T-helper 2 cell treated with Interferon-gamma antibody and Interleukin-4, amounts not matched to agents 5 μg/mL and 100 μg/mL, for 36 hours (primary cell): ENCODE data around the gene CFAP74.

Experiments
- DNase-seq: peaks from one replicate; pipeline ENCODE4 v3.0.0; 2021; ENCODE audit warnings: low spot score
- H3K27ac Mint-ChIP-seq: one replicate; pipeline ENCODE4 v1.8.0; 2021; ENCODE audit warnings: mild to moderate bottlenecking, mixed read lengths
- H3K27me3 Mint-ChIP-seq: one replicate; pipeline ENCODE4 v1.8.0; 2021; ENCODE audit warnings: low read depth, mixed read lengths
- H3K36me3 Mint-ChIP-seq: one replicate; pipeline ENCODE4 v1.8.0; 2021; ENCODE audit warnings: low read depth, mixed read lengths
- H3K4me1 Mint-ChIP-seq: one replicate; pipeline ENCODE4 v1.8.0; 2021; ENCODE audit warnings: low read depth, mixed read lengths
- H3K4me3 Mint-ChIP-seq: one replicate; pipeline ENCODE4 v1.8.0; 2022; ENCODE audit warnings: mild to moderate bottlenecking, moderate library complexity, mixed read lengths
- H3K9me3 Mint-ChIP-seq: one replicate; pipeline ENCODE4 v1.8.0; 2021; ENCODE audit warnings: mixed read lengths

Gene CFAP74

GRCh38 chr1:1956586-1957532 is 46.7 kb downstream of the CFAP74 start:
- Mint-ChIP-seq H3K27me3 (peaks cover 5% of the 10 kb centered on the region), H3K4me1 (no peaks in the 10 kb centered on the region), H3K4me3 (no peak overlapping the region), H3K36me3 (no peaks in the 10 kb centered on the region), H3K9me3 (no peaks in the 10 kb centered on the region), H3K27ac (no peak overlapping the region)
- no peak for DNase-seq

DNA sequence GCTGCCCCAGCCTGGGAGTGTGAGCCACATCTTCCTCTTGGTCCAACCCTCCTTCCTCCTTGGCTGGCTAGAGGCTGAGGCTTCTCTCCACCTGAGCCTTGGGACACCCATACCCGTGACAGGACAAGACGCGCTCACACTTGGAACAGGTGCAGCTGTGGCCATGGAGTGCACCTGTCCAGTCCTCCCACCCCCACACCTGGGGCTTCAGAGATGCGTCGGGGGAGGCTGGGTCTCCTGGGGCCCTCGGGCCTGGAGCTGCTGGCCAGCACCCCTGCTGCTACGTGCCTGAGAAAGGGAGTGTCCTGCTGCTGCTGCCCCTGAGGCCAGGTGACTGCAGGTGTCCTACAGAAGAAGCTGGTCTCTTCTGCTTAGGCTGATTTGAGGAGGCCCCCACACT is 47.5 kb downstream of the CFAP74 start:
- Mint-ChIP-seq H3K27me3 (peaks cover 2% of the 10 kb centered on the region), H3K36me3 (no peaks in the 10 kb centered on the region), H3K9me3 (peaks cover 7% of the 10 kb centered on the region), H3K4me1 (no peaks in the 10 kb centered on the region), H3K4me3 (no peak overlapping the region), H3K27ac (no peak overlapping the region)
- DNase-seq: no peak

DNA sequence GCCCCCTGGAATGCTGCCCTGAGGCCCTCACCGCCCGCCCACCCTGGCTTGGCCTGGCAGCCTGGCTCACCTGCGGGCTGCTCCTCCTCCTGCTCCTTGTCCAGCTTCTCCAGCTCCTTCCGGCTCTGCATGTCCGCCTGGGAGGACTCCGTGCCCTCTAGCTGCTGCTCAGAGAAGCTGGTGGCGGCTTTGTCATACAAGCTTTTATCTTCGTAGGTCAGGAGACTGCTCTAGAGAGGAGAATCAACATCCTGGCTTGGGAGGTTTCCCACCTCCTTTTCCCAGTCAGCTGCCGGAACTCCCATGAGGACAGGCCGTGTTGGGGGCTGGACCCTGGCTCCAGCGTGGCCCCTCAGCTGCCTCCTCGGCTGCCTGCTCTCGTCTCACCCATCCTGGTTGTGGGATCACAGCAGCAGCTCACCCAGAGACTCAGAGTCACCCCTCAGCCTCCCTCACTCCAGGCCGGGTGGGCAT is 47.9 kb downstream of the CFAP74 start:
- H3K36me3 Mint-ChIP-seq: no peaks in the 10 kb centered on the region
- no peak overlapping the region for H3K27ac Mint-ChIP-seq
- H3K4me1 Mint-ChIP-seq: no peaks in the 10 kb centered on the region
- H3K27me3 Mint-ChIP-seq: no peaks in the 10 kb centered on the region
- peaks cover 11% of the 10 kb centered on the region for H3K9me3 Mint-ChIP-seq
- H3K4me3 Mint-ChIP-seq: no peak overlapping the region
- DNase-seq: no peak

GRCh38 chr1:1954831-1955441 is 48.6 kb downstream of the CFAP74 start:
- Mint-ChIP-seq H3K9me3 (peaks cover 15% of the 10 kb centered on the region), H3K36me3 (no peaks in the 10 kb centered on the region), H3K27me3 (no peaks in the 10 kb centered on the region), H3K4me3 (no peak overlapping the region), H3K27ac (no peak overlapping the region), H3K4me1 (no peaks in the 10 kb centered on the region)
- no peak for DNase-seq

DNA sequence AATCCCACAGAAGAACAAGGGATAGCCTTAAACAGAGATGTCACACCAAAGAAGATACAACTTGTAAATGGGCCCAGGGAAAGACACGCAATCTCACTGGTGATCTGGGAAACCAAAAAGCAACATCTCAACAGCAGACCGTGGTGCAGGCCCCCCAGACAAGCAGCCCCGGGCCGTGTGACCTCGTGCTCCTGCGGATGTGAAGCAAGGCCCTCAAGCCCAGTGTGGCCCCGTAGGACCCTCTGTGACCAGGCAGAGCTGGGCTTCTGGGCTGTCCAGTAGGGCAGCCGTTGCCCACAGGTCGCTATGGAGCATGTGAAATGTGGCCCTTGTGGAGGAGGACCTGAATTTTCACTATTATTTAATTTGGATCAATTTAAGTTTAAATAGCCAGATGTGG is 49.6 kb downstream of the CFAP74 start:
- Mint-ChIP-seq H3K27ac (no peak overlapping the region), H3K4me3 (no peak overlapping the region), H3K36me3 (no peaks in the 10 kb centered on the region), H3K4me1 (no peaks in the 10 kb centered on the region), H3K9me3 (peaks cover 16% of the 10 kb centered on the region), H3K27me3 (no peaks in the 10 kb centered on the region)
- DNase-seq: no peak

- H3K27ac Mint-ChIP-seq: no peak overlapping the region
- peaks cover 16% of the 10 kb centered on the region for H3K9me3 Mint-ChIP-seq
- no peak for DNase-seq
- no peaks in the 10 kb centered on the region for H3K27me3 Mint-ChIP-seq
- no peaks in the 10 kb centered on the region for H3K4me1 Mint-ChIP-seq
- H3K36me3 Mint-ChIP-seq: no peaks in the 10 kb centered on the region
- no peak overlapping the region for H3K4me3 Mint-ChIP-seq
These were observed 52.6 kb downstream of the CFAP74 start for GRCh38 chr1:1950940-1951339.

DNA sequence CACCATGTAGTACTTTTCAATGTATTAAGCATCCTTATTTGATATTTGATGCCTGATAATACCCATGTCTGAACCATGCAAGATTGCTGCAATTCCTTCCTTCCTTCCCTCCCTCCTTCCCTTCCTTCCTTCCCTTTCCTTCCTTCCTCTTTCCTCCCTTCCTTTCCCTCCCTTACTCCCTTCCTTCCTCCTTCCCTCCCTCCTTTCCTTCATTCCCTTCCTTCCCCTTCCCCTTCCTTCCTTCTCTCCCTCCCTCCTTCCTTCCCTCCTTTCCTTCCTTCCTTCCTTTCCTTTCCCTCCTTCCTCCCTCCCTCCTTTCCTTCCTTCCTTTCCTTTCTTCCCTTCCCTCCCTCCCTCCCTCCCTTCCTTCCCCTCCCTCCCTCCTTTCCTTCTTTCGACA is 54.8 kb downstream of the CFAP74 start:
- DNase-seq: no peak
- H3K27ac Mint-ChIP-seq: no peak overlapping the region
- no peaks in the 10 kb centered on the region for H3K36me3 Mint-ChIP-seq
- H3K27me3 Mint-ChIP-seq: no peaks in the 10 kb centered on the region
- no peaks in the 10 kb centered on the region for H3K4me1 Mint-ChIP-seq
- peaks cover 16% of the 10 kb centered on the region for H3K9me3 Mint-ChIP-seq
- H3K4me3 Mint-ChIP-seq: no peak overlapping the region

- Mint-ChIP-seq H3K4me3 (no peak overlapping the region), H3K4me1 (no peaks in the 10 kb centered on the region), H3K36me3 (no peaks in the 10 kb centered on the region), H3K27me3 (no peaks in the 10 kb centered on the region), H3K9me3 (peaks cover 16% of the 10 kb centered on the region), H3K27ac (no peak overlapping the region)
- no peak for DNase-seq
These were observed 56.1 kb downstream of the CFAP74 start for GRCh38 chr1:1947493-1947892.

DNA sequence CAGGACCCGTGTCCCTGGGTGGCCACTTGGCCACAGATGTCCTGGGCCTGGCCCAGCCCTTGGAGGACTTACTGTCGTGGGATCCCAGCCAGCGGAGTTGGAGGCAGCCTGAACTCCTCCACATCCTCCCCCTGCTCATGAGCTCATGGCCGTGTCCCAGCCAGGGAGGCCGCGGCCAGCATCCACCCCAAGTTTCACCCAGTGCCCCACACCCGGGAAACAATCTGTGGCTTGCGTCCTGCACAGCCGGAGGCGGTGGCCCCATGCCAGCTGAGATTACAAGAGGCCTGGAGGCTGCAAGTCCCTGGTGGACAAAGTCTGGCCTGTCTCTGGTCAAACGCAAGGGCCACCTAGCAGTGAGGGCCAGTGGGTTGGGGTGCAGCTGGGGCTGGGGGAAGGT is 57.0 kb downstream of the CFAP74 start:
- no peaks in the 10 kb centered on the region for H3K4me1 Mint-ChIP-seq
- H3K36me3 Mint-ChIP-seq: no peaks in the 10 kb centered on the region
- DNase-seq: no peak
- no peak overlapping the region for H3K4me3 Mint-ChIP-seq
- no peaks in the 10 kb centered on the region for H3K27me3 Mint-ChIP-seq
- H3K9me3 Mint-ChIP-seq: peaks cover 14% of the 10 kb centered on the region
- no peak overlapping the region for H3K27ac Mint-ChIP-seq

GRCh38 chr1:1945782-1946393 is 57.7 kb downstream of the CFAP74 start:
- Mint-ChIP-seq H3K4me1 (no peaks in the 10 kb centered on the region), H3K27ac (no peak overlapping the region), H3K36me3 (no peaks in the 10 kb centered on the region), H3K27me3 (no peaks in the 10 kb centered on the region), H3K9me3 (peaks cover 7% of the 10 kb centered on the region), H3K4me3 (no peak overlapping the region)
- no peak for DNase-seq

GRCh38 chr1:1943834-1944570 is 59.6 kb downstream of the CFAP74 start:
- H3K4me3 Mint-ChIP-seq: no peak overlapping the region
- no peak overlapping the region for H3K27ac Mint-ChIP-seq
- H3K36me3 Mint-ChIP-seq: no peaks in the 10 kb centered on the region
- DNase-seq: no peak
- no peaks in the 10 kb centered on the region for H3K4me1 Mint-ChIP-seq
- no peaks in the 10 kb centered on the region for H3K9me3 Mint-ChIP-seq
- H3K27me3 Mint-ChIP-seq: no peaks in the 10 kb centered on the region

GRCh38 chr1:1942753-1943656 is 60.6 kb downstream of the CFAP74 start:
- Mint-ChIP-seq H3K27ac (no peak overlapping the region), H3K36me3 (no peaks in the 10 kb centered on the region), H3K9me3 (no peaks in the 10 kb centered on the region), H3K4me1 (no peaks in the 10 kb centered on the region), H3K4me3 (no peak overlapping the region), H3K27me3 (no peaks in the 10 kb centered on the region)
- no peak for DNase-seq
